Measurements from ENCODE around the gene C10orf62.
"Not testable (repeated sequence)": the region's sequence is repeated elsewhere in the genome, so short reads cannot be mapped to it uniquely, and the experiment has no call there.

GRCh38 chr10:97576487-97576886 is 13.0 kb upstream of the C10orf62 start:
- not testable (repeated sequence) for TF ChIP-seq CTCF (IDR thresholded peaks at IDR 0.05); POLR2A (IDR thresholded peaks at IDR 0.05); POLR2AphosphoS5 (IDR thresholded peaks at IDR 0.05); EP300 (IDR thresholded peaks at IDR 0.05; ENCODE audit: low read depth)

Measured in transverse colon (tissue), 4 donors.